Trophoblast cell (in vitro differentiated cells and primary cell): Measurements from ENCODE around the gene CRYGN.

Source experiments
- DNase-seq, 2 donors: peaks; one replicate each; pipeline ENCODE4 v3.0.0-alpha.2; 2016
- H2AFZ ChIP-seq: 2 replicates; pipeline ENCODE4 v1.6.1; 2013; ENCODE audit warnings: low read length, moderate library complexity, mild to moderate bottlenecking; ENCODE audit not compliant: insufficient read depth, poor library complexity
- H2AK5ac ChIP-seq: 2 replicates; pipeline ENCODE4 v1.6.1; 2013; ENCODE audit warnings: mild to moderate bottlenecking, low read length
- H2BK120ac ChIP-seq: 2 replicates; pipeline ENCODE4 v1.6.1; 2013; ENCODE audit warnings: low read length, mild to moderate bottlenecking, moderate library complexity; ENCODE audit not compliant: insufficient read depth, poor library complexity
- H2BK12ac ChIP-seq: 2 replicates; pipeline ENCODE4 v1.6.1; 2013; ENCODE audit warnings: mild to moderate bottlenecking, low read length, moderate library complexity
- H2BK5ac ChIP-seq: 2 replicates; pipeline ENCODE4 v1.6.1; 2013; ENCODE audit warnings: low read length, low read depth, moderate library complexity, mild to moderate bottlenecking; ENCODE audit not compliant: poor library complexity
- H3K14ac ChIP-seq: 2 replicates; pipeline ENCODE4 v1.6.1; 2013; ENCODE audit warnings: mild to moderate bottlenecking, low read length
- H3K18ac ChIP-seq: 2 replicates; pipeline ENCODE4 v1.6.1; 2013; ENCODE audit warnings: mild to moderate bottlenecking, low read length
- H3K23ac ChIP-seq: 2 replicates; pipeline ENCODE4 v1.6.1; 2013; ENCODE audit warnings: low read length
- H3K27ac ChIP-seq: 2 replicates; pipeline ENCODE4 v1.5.1; 2013; ENCODE audit warnings: low read depth, mild to moderate bottlenecking, inconsistent platforms, low read length, moderate library complexity
- H3K27me3 ChIP-seq: 2 replicates; pipeline ENCODE4 v1.6.1; 2013; ENCODE audit warnings: inconsistent platforms, mild to moderate bottlenecking, low read length, moderate library complexity; ENCODE audit not compliant: insufficient read depth
- H3K36me3 ChIP-seq, 2 experiments: 1 replicate in 1 of 2; 2 replicates in 1 of 2; pipeline ENCODE4 v1.6.1; 2013; ENCODE audit warnings: low read length in 2 of 2, mild to moderate bottlenecking in 2 of 2, moderate library complexity in 1 of 2; ENCODE audit not compliant: insufficient read depth in 2 of 2, control insufficient read depth in 1 of 2
- H3K4ac ChIP-seq: 2 replicates; pipeline ENCODE4 v1.6.1; 2013; ENCODE audit warnings: low read depth, mild to moderate bottlenecking, low read length, moderate library complexity
- H3K4me1 ChIP-seq, 2 experiments: 1 replicate in 1 of 2; 2 replicates in 1 of 2; pipeline ENCODE4 v1.6.1; 2013; ENCODE audit warnings: low read length in 2 of 2, mild to moderate bottlenecking in 2 of 2, moderate library complexity in 1 of 2; ENCODE audit not compliant: insufficient read depth in 2 of 2, control insufficient read depth in 1 of 2
- H3K4me2 ChIP-seq: 2 replicates; pipeline ENCODE4 v1.6.1; 2013; ENCODE audit warnings: inconsistent platforms, mild to moderate bottlenecking, low read length, moderate library complexity
- H3K4me3 ChIP-seq: 2 replicates; pipeline ENCODE4 v1.5.1; 2013; ENCODE audit warnings: mild to moderate bottlenecking, low read depth, low read length, inconsistent platforms
- H3K79me1 ChIP-seq: one replicate; pipeline ENCODE4 v1.6.1; 2013; ENCODE audit warnings: low read length
- H3K79me2 ChIP-seq: 2 replicates; pipeline ENCODE4 v1.6.1; 2013; ENCODE audit warnings: low read length, mild to moderate bottlenecking; ENCODE audit not compliant: control insufficient read depth, insufficient read depth, poor library complexity
- H3K9ac ChIP-seq: 2 replicates; pipeline ENCODE4 v1.6.1; 2013; ENCODE audit warnings: mild to moderate bottlenecking, low read length
- H3K9me3 ChIP-seq: 2 replicates; pipeline ENCODE4 v1.6.1; 2013; ENCODE audit warnings: low read depth, mild to moderate bottlenecking, control low read depth, inconsistent platforms, low read length; ENCODE audit not compliant: insufficient read depth
- H4K12ac ChIP-seq: 2 replicates; pipeline ENCODE4 v1.6.1; 2013; ENCODE audit warnings: low read depth, mild to moderate bottlenecking, low read length, moderate library complexity
- H4K8ac ChIP-seq: 2 replicates; pipeline ENCODE4 v1.6.1; 2013; ENCODE audit warnings: low read depth, mild to moderate bottlenecking, low read length, moderate library complexity
- H4K91ac ChIP-seq: one replicate; pipeline ENCODE4 v1.6.1; 2013; ENCODE audit warnings: low read depth, mild to moderate bottlenecking, low read length, moderate library complexity
- WGBS: extraction: QIAGEN DNeasy Blood & Tissue Kit; methylation state at CpG from one replicate; pipeline ENCODE4 v1.1.7; 2013; ENCODE audit warnings: missing lambda C conversion rate; ENCODE audit not compliant: insufficient read length, insufficient coverage; ENCODE audit errors: extremely low coverage; 5-methylcytosine and 5-hydroxymethylcytosine counted together

The CRYGN gene

GRCh38 chr7:151422212-151422611 is 17.7 kb downstream of the CRYGN start:
- no peak for DNase-seq
- WGBS: no CpG with 5 or more reads among the region's 5 CpGs
- Histone ChIP-seq H3K4ac (no peak overlapping the region), H2BK120ac (no peak overlapping the region), H3K9me3 (peaks cover 8% of the 10 kb centered on the region), H3K36me3 (peaks cover 0 to 2% of the 10 kb centered on the region in 2 experiments), H4K91ac (no peak overlapping the region), H3K18ac (no peak overlapping the region), H3K4me1 (peaks cover 8 to 11% of the 10 kb centered on the region in 2 experiments), H3K27ac (no peak overlapping the region), H3K9ac (no peak overlapping the region), H4K12ac (no peak overlapping the region), H3K4me2 (no peak overlapping the region), H3K27me3 (no peaks in the 10 kb centered on the region), H2BK12ac (no peak overlapping the region), H2AK5ac (no peak overlapping the region), H3K4me3 (no peak overlapping the region), H2AFZ (no peak overlapping the region), H4K8ac (no peak overlapping the region), H3K23ac (no peak overlapping the region), H3K79me1 (peaks cover 4% of the 10 kb centered on the region), H3K14ac (no peak overlapping the region), H3K79me2 (no peaks in the 10 kb centered on the region), H2BK5ac (no peak overlapping the region)

GRCh38 chr7:151420144-151420543 is 19.8 kb downstream of the CRYGN start:
- H2BK120ac ChIP-seq: no peak overlapping the region
- H3K79me2 ChIP-seq: no peaks in the 10 kb centered on the region
- H3K23ac ChIP-seq: no peak overlapping the region
- H4K91ac ChIP-seq: no peak overlapping the region
- no peak overlapping the region for H2BK5ac ChIP-seq
- H4K12ac ChIP-seq: no peak overlapping the region
- no peak for DNase-seq
- H3K36me3 ChIP-seq: peaks cover 0 to 2% of the 10 kb centered on the region in 2 experiments
- no peak overlapping the region for H2BK12ac ChIP-seq
- no peak overlapping the region for H3K27ac ChIP-seq
- no peak overlapping the region for H3K4ac ChIP-seq
- no peak overlapping the region for H3K14ac ChIP-seq
- no peaks in the 10 kb centered on the region for H3K79me1 ChIP-seq
- H3K4me3 ChIP-seq: no peak overlapping the region
- no CpG with 5 or more reads among the region's 5 CpGs for WGBS
- no peaks in the 10 kb centered on the region for H3K27me3 ChIP-seq
- H3K18ac ChIP-seq: no peak overlapping the region
- H4K8ac ChIP-seq: no peak overlapping the region
- no peak overlapping the region for H3K4me2 ChIP-seq
- no peak overlapping the region for H2AK5ac ChIP-seq
- H2AFZ ChIP-seq: no peak overlapping the region
- peaks cover 4 to 5% of the 10 kb centered on the region in 2 experiments for H3K4me1 ChIP-seq
- H3K9me3 ChIP-seq: peaks cover 8% of the 10 kb centered on the region
- no peak overlapping the region for H3K9ac ChIP-seq

GRCh38 chr7:151416941-151417315 is 23.0 kb downstream of the CRYGN start:
- no CpG with 5 or more reads among the region's 11 CpGs for WGBS
- Histone ChIP-seq H2AFZ (no peak overlapping the region), H3K79me1 (no peaks in the 10 kb centered on the region), H3K14ac (no peak overlapping the region), H3K4ac (no peak overlapping the region), H3K23ac (no peak overlapping the region), H2BK5ac (no peak overlapping the region), H3K9me3 (peaks cover 8% of the 10 kb centered on the region), H3K27ac (no peak overlapping the region), H2BK120ac (no peak overlapping the region), H3K27me3 (no peaks in the 10 kb centered on the region), H3K9ac (no peak overlapping the region), H3K4me3 (no peak overlapping the region), H3K4me1 (peaks cover 3 to 4% of the 10 kb centered on the region in 2 experiments), H3K18ac (no peak overlapping the region), H4K91ac (no peak overlapping the region), H4K8ac (no peak overlapping the region), H3K4me2 (no peak overlapping the region), H2BK12ac (no peak overlapping the region), H4K12ac (no peak overlapping the region), H2AK5ac (no peak overlapping the region), H3K36me3 (peaks cover 0 to 2% of the 10 kb centered on the region in 2 experiments), H3K79me2 (no peaks in the 10 kb centered on the region)
- peak in 1 of 2 donors; percentile 24 for DNase-seq

GRCh38 chr7:151416112-151416940 is 23.6 kb downstream of the CRYGN start:
- no peak overlapping the region for H3K4me3 ChIP-seq
- no peak overlapping the region for H3K27ac ChIP-seq
- H3K4ac ChIP-seq: no peak overlapping the region
- H2BK5ac ChIP-seq: no peak overlapping the region
- no peak overlapping the region for H3K23ac ChIP-seq
- peaks cover 5% of the 10 kb centered on the region for H3K9me3 ChIP-seq
- H3K79me2 ChIP-seq: no peaks in the 10 kb centered on the region
- H3K79me1 ChIP-seq: no peaks in the 10 kb centered on the region
- H2AK5ac ChIP-seq: no peak overlapping the region
- no peak overlapping the region for H2AFZ ChIP-seq
- H2BK12ac ChIP-seq: no peak overlapping the region
- no peak overlapping the region for H4K8ac ChIP-seq
- no CpG with 5 or more reads among the region's 10 CpGs for WGBS
- H3K18ac ChIP-seq: no peak overlapping the region
- H3K36me3 ChIP-seq: peaks cover 0 to 2% of the 10 kb centered on the region in 2 experiments
- peaks cover 3 to 4% of the 10 kb centered on the region in 2 experiments for H3K4me1 ChIP-seq
- H4K12ac ChIP-seq: no peak overlapping the region
- no peak overlapping the region for H2BK120ac ChIP-seq
- DNase-seq: no peak
- H3K9ac ChIP-seq: no peak overlapping the region
- H4K91ac ChIP-seq: no peak overlapping the region
- no peak overlapping the region for H3K14ac ChIP-seq
- H3K27me3 ChIP-seq: no peaks in the 10 kb centered on the region
- no peak overlapping the region for H3K4me2 ChIP-seq
